Hepatocyte (in vitro differentiated cells): ENCODE measurements around the gene TSHZ1.

Experiments used
- CTCF ChIP-seq: fragments of 200-600 bp; sonication (generic); IDR thresholded peaks from 2 replicates; pipeline ENCODE4 v1.5.1; 2016; ENCODE audit warnings: antibody characterized with exemption, mild to moderate bottlenecking; ENCODE audit not compliant: poor library complexity
- EZH2 ChIP-seq: fragments of 200-600 bp; sonication (generic); IDR thresholded peaks from 2 replicates; pipeline ENCODE4 v1.6.1; 2016; ENCODE audit warnings: antibody characterized with exemption, mild to moderate bottlenecking, borderline replicate concordance

- no peak for TF ChIP-seq CTCF
- no peak for TF ChIP-seq EZH2
Measured at GRCh38 chr18:75179819-75180600, 30.6 kb upstream of the TSHZ1 start.
